Measurements from ENCODE around the gene COQ8A.
"Not testable (repeated sequence)": the region's sequence is repeated elsewhere in the genome, so short reads cannot be mapped to it uniquely, and the experiment has no call there.

COQ8A gene

DNA sequence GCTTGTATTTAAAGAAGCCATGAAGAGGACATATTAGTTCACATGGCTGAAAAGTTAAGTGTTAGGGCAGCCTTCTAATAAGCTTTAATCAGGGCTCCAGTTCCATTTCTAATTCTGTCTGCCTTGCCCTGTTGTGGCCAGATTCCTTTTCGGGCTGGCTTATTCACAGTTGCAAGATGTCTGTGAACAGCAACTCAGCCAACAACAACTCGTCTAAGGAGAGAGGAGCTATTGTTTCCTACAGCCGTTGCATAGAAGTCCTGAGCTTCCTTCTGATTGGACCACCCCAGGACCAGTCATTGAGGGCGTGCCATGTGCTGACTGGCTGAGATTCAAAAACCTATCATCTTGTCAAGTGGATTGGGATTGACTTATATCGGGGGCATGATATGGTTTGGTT lies 18.6 kb upstream of the COQ8A start:
- no peak for DNase-seq (ENCODE audit: low read depth)

GRCh38 chr1:226929260-226930111 lies 10.6 kb upstream of the COQ8A start:
- DNase-seq (ENCODE audit: low read depth), result not testable (repeated sequence)

DNA sequence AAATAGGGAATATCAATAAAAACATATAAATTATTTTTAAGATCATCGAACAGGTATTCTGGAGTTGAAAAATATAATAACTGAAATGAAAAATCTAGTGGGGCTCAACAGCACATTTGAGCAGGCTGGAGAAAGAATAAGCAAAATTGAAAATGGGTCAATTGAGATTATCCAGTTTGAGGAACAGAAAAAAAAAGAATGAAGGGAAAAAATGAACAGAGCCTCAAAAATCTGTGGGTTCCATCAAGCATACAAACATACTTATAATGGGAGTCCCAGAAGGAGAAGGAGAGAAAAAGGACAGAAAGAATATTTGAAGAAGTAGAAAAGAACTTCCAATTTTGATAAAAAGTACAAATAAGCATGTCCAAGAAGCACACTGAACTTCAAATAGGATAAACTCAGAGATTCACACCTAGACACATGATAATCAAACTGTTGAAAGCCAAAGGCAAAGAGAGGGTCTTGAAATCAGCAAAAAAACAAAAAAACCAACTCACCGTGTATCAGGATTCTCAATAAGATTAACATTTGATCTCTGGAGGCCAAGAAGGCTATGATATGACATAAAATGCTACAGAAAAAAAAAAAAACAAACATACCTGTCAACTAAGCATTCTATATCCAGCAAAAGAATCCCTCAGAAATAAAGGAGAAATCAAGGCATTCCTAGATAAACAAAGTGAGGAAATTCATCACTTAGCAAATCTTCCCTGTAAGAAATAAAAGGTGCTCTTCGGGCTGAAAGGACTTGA lies 5.4 kb upstream of the COQ8A start:
- no peak for DNase-seq (ENCODE audit: low read depth)

DNA sequence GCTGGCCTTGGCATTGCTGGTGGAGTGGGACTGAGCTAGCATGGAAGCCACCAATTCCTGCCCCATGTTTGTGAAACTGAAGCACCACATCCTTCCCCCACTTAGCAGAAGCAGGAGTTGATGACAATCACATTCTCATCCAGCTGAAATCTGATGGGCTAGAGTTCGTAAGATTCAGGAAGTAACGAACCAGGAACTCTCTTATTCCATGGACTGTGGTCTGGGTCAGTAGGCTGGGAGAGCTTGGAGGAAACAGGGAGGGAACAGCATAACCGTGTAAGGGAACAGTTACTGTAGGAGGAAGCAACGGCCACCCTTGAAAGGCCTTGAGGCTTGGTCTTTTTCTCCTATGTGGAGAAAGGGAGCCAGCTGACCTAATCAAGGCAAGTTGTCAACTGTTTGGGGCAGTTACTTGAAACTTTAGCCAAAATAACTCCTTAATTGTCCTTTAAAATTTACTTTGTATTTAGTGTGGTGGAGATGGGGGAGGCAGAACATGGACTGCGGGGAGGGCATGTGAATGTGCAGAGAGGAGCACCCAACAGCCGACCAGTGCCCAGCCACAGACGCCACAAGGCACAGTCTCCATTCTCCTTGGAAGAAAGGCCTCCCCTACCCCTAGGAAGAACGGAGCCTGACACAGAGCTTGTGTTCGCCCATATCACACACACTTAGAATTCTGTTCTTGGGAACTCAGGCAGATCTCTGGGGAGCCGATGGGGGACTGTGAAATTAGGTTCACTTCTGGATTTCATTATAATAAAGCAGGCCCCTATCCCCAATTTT lies 2.0 kb upstream of the COQ8A start:
- no peak for DNase-seq (ENCODE audit: low read depth)

GRCh38 chr1:226938903-226939437 lies 1.1 kb upstream of the COQ8A start:
- no peak for DNase-seq (ENCODE audit: low read depth)

- peak; percentile 48 for DNase-seq (ENCODE audit: low read depth)
Observed at GRCh38 chr1:226939438-226940028, 561 bp upstream of the COQ8A start.

- DNase-seq (ENCODE audit: low read depth), result no peak
Observed at GRCh38 chr1:226940806-226941067, 643 bp downstream of the COQ8A start.

- no peak for DNase-seq (ENCODE audit: low read depth)
Observed at GRCh38 chr1:226942392-226942791, 2.3 kb downstream of the COQ8A start.

GRCh38 chr1:226943156-226943555 lies 3.1 kb downstream of the COQ8A start:
- no peak for DNase-seq (ENCODE audit: low read depth)

DNA sequence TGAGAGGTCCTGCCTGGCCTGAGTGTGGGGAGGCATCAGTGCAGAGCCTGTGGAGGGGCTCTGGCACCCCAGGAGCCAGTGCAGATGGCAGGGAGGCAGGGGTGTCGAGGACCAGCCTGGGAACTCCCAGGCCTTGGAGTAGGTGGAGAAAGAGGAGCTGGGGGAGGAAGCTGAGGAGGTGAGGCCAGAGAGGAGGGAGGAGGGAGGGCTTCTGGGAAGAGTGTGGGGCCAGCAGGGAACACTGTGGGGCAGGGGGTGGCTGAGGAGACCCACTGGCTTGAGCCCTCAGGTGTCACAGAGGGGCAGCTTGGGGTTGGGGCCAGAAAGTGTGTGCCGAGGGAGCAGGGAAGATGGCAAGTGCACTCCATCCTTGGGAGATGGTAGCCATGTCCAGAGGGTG lies 3.8 kb downstream of the COQ8A start:
- no peak for DNase-seq (ENCODE audit: low read depth)

GRCh38 chr1:226945106-226945857 lies 5.2 kb downstream of the COQ8A start:
- DNase-seq (ENCODE audit: low read depth), result no peak

- DNase-seq (ENCODE audit: low read depth), result no peak
Observed at GRCh38 chr1:226945858-226946245, 5.8 kb downstream of the COQ8A start.

GRCh38 chr1:226946285-226946684 lies 6.2 kb downstream of the COQ8A start:
- no peak for DNase-seq (ENCODE audit: low read depth)

- DNase-seq (ENCODE audit: low read depth), result no peak
Observed at GRCh38 chr1:226946841-226947240, 6.7 kb downstream of the COQ8A start.

DNA sequence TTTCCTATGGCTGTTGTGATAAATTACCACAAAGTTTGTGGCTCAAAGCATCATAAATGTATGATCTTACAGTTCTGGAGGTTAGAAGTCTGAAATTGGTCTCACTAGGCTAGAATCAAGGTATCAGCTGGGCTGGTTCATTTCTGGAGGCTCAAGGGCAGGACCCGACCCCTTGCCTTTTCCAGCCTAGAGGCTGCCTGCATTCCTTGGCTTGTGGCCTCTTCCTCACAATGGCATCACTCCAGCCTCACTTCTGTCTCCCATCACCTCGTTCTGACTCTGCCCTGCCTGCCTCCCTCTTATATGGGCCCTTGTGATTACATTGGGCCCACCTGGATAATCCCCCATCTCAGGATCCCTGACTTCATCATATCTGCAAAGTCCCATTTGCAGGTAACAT lies 8.0 kb downstream of the COQ8A start:
- DNase-seq (ENCODE audit: low read depth), result no peak

- no peak for DNase-seq (ENCODE audit: low read depth)
Observed at GRCh38 chr1:226948480-226948879, 8.4 kb downstream of the COQ8A start.

DNA sequence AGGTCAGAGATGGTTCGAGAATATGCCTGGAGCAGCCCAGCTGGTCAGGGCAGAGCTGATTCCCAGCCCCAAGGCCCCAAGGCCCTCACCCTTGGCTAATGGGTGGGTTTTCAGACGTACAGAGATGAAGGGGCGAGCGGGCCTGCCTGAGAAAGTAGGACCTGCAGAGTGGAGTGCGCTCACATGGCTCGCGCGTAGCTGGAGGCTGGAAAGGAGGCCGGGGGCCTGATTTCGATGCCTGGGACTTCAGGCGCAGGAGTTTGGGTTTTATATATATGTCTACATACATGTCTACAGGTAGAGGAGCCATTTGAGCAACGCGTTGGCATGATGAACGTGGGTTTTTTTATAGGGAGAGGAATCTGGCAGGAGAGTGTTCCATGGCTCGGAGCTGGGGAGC lies 8.9 kb downstream of the COQ8A start:
- no peak for DNase-seq (ENCODE audit: low read depth)

DNA sequence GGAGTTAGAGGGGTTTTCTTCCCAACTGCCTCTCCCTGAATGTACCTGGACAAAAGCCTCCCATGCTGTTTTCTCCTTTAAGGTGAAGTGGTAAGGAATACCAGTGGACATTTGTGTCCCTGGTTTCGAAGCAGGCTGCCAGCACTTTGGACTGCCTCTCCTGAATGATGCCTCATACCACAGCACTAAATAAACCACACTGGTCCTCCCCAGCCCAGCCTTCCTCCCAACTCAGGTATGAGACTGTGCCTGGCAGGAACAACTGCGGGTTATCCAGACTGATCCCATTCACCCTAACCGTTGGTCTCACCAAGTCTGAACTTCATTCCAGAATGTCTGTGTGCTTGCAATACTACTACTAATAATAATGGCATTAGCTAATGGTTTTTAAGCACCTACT lies 9.3 kb downstream of the COQ8A start:
- no peak for DNase-seq (ENCODE audit: low read depth)

- DNase-seq (ENCODE audit: low read depth), result no peak
Observed at GRCh38 chr1:226950316-226950715, 10.2 kb downstream of the COQ8A start.

GRCh38 chr1:226950871-226951270 lies 10.8 kb downstream of the COQ8A start:
- no peak for DNase-seq (ENCODE audit: low read depth)

Measured in T follicular helper cell (primary cell).